NCI-H187 (cell line): ENCODE results near the gene MBD4.

Source experiments
- DNase-seq, 2 experiments: peaks; one replicate each; lab custom pipeline; 2025; lab: John Stamatoyannopoulos, UW

The MBD4 gene

DNA sequence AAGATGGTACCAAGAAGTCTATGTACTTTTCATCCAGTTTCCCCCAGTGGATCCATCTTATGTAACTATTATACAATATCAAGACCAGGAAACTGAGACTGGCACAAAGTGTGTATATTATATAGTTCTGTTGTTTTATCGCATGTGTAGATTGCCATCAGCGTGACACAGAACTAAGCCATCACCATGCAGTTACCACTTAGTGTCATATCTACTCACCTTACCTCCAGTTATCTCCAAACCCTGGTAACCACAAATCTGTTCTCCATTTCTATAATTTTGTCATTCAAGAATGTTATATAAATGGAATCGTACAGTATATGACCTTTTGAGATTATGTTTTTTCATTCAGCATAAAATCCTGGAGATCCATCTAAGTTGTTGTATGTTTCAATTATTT lies 23.3 kb upstream of the MBD4 start:
- no peak for DNase-seq

DNA sequence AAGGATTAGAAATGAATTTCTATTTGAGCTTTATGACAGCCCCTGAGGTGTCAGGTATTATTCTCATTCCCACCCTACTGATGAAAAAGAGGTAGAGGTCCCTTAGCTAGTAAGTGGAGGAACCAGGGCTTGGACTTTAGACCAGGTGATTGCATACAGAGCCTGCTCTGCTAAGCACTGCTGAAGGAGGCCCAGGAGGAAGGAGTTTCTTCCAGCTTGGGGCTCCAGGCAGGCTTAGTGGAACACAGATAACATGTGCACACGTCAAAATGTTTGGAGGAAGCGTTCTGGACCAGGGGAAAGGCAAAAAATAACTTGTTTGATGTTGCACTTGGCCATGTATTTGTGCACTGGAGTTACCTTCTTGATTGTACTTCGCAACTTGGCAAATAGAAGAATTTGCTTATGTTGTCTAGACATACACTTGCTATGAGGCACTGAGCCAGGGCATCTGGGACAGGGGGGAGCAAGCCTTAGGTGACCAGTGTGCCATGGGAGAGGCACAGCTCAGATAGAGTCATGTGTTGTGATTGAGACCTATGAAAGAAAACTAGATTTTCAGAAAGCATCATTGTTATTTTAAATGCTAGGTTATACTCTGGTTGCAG lies 22.7 kb upstream of the MBD4 start:
- DNase-seq: no peak

DNA sequence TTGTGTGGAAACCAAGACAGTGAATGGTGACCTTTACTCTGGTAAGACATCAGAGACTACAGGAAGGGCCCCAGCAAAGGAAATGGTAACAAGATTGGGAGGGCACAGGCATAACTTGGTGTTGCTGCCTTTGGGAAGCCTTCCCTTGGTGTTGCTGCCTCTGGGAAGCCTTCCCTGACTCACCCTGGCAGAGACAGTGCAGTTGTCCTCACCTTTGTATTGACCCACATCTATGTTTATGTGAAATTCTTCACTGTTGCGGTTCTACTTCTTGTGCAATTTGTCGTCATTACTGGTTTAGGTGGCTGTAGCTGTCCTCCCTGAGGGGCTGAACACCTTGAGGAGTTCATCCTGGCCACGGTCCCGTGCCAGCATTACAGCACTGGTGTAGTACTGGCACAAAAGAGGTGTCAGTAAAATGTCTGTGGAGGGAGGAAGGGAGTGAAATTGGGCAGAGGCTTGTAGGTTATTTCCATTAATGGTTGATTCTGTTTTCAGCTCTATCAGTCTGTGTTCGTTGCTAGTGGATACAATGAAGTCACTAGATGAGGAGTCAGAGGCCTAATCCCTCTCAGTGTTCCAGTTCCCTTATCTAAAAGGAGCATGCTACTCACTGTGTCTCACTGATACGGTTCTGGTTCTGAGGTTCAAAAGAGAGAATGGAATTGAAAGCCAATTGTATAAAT lies 21.9 kb upstream of the MBD4 start:
- no peak for DNase-seq

DNA sequence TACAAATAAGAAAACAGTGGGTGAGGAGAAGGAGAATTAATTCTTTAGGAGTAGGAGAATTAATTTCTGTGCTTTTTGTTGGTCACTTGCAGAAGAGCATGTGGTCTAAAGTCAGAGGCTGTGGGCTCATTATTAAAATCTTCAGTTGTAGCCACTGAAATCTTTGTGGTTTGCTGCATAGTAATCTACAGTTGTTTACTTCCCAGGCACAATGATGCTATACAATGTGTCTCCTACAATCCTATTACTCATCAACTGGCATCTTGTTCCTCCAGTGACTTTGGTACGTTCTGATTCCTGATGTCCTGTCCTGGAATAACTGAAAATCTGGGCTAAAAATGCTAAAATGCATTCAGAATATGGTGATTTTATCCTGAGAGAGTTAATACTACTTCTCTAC lies 21.3 kb upstream of the MBD4 start:
- no peak for DNase-seq

DNA sequence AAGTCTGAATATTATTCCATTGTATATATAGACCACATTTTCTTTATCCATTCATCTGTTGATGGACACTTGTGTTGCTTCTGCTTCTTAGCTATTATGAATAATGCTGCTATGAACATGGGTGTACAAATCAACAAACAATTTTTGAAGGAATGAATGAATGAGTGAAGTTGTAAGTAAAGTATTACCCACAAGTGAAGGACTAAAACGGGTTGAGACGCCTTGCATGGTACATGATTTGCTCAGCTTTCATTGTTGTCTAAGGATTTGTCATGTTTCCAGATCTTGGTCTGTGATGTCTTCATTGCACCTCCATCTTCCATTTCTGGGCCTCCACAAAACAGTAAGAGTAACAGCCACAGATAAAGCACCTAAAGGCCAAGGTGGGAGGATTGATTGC lies 20.8 kb upstream of the MBD4 start:
- no peak for DNase-seq

DNA sequence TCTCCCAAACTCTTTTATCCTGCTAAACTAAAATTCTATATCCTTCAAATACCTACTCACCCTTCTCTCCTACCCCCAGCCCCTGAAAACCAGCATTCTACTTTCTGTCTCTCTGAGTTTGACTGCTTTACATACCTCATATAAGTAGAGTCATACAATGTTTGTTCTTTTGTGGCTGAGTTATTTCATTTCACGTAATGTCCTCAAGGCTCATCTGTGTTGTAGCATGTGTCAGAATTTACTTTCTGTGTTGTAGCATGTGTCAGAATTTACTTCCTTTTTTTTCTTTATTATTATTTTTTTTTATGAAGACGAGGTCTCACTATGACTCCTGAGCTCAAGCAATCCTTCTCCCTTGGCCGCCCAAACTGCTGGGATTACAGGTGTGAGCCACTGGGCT lies 20.4 kb upstream of the MBD4 start:
- DNase-seq: no peak

DNA sequence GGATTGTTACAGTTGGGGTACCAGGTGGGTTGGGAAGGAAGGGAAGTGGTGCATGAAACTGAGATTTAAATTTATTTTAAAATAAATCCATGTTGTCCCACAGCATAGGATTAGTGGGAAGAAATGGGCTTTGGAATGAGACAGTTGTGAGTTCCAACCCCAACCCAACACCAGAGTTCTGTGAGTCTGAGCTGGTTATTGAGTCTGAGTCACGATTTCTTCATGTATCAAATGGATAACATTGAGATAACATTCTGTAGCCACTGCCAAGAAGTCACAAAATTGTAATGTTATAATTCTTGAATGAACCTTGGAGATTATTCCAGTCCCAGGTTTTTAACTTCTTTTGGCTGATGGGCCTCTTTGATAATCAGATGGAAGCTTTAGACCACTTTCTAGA lies 14.0 kb upstream of the MBD4 start:
- DNase-seq: no peak

DNA sequence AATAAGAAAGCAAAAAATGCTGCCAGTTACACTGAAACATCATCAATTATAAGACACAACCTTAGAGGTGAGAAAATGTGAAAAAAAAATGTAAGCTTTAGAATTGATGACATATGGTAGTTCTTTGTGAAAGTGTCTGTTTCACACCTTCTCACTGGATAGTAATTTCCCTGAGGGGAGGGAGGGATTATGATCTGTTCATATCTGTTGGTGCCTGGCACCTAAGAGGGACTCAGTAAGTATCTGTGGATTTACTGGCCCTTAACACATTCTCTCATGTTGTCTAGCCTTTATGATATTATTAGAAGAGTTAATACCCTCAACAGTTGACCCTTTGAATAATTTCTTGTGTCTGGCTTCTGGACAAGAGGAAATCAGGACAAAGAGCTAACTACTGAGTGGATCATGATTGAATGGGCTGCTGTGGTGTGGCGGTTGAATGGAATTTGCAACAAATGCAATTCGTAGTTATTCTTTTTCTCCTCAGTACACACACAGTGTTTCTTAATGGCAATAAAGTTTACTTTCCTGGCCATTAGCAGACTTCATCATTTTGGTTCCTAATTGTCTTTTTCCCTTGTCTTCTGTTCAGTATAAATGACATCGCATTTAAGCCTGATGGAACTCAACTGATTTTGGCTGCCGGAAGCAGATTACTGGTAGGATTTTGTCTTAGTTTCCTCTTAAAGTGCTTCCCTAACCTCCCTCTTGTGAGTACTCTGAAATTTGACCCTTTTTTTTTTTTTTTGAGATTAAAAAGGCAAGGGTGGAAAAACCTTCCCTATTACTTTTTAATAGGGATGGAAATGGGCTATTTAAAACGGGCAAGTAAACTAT lies 9.7 kb upstream of the MBD4 start:
- DNase-seq: no peak

DNA sequence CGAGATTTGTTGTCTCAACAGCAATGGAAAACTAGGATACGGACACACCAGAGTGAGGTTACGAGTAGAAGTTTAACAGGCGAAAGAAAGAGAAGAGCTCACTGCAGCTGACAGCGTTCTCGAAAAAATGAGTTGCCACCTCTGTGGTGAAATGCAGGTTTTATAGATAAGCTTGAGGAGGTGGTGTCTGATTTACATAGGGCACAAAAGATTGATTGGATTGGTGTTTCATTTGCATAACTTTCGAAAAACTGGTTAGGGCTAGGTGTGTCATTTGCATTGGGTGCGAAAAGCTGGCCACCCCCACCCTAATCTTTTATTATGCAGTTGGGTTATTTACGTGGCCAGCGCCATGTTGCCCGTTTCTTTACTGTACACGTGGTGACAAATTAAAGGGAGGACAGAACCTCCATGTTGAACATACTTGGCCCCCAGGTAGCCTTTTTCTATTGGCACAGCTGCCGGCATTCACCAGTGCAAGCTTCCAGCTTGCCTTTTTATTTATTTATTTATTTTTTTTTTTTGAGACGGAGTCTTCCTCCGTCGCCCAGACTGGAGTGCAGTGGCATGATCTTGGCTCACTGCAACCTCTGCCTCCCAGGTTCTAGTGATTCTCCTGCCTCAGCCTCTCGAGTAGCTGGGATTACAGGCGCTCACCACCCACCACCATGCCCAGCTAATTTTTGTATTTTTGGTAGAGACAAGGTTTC lies 8.6 kb upstream of the MBD4 start:
- no peak for DNase-seq

DNA sequence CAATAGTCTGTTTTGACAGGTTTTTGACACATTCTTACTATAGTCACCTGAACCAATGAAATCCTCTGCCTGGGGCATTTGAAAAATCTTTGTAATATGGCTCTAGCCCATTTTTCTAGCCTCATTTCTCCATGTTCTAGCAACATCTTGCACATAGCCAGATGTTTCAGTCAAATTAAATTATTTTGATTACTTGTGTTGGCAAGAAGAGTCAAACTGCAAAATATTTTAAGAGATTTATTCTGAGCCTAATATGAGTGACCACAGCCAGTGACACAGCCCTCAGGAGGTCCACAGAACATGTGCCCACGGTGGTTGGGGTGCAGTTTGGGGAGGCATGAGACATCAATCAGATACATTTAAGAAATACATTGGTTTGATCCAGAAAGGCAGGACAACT lies 7.2 kb upstream of the MBD4 start:
- no peak for DNase-seq

DNA sequence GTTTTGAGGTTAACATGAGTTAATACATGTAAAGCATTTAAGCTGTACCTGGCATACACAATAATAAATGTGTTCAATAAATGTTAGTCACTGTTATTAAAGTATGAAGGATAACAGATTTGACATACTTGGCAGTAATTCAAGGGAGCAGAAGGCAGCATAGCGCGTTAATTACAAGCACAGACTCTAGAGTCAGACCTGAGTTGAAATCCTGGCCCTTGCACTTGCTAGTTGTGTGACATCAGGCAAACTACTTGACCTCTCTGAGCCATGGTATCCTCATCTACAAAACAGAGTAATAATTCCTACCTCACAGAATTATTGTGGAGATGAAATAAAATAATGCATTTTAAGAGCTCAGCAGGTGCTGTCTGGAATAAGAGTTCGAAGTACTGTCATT lies 5.7 kb upstream of the MBD4 start:
- no peak for DNase-seq

DNA sequence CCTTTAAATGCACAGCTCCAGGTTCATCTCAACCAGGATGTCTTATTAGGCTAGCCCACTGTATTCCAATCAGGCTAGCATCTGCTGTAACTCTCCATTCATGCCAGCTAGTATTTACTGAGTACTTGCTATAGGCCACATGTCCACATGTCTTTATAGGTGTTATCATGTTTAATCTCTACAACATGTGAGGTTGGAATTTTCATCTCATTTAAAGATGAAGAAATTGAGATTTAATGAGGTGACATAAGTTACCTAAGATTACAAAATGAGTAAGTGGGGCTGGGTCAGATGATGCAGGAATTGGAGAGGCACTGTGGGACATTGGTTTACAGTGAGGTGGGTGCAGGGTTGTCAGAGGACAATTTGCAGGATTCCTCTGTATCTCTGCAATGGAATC lies 3.2 kb upstream of the MBD4 start:
- no peak for DNase-seq

DNA sequence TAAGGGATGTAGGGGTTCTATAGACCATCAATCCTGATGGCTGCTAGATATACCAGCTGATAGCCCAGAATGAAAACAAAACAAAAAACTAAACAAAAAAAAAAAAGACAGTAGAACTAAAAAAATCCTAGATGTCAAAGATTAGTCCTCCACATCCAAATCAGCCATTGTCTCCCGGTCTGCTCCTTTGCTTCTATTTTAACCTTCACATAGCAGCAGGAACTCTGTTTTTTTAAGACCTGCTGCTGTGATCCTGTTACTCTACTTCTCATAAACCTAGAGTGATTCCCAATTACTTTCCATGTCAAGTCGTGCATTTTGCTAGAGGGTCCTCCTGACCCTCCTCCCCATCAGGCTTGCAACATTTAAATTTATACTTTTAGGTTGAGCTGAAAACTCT lies 2.7 kb upstream of the MBD4 start:
- DNase-seq: no peak

DNA sequence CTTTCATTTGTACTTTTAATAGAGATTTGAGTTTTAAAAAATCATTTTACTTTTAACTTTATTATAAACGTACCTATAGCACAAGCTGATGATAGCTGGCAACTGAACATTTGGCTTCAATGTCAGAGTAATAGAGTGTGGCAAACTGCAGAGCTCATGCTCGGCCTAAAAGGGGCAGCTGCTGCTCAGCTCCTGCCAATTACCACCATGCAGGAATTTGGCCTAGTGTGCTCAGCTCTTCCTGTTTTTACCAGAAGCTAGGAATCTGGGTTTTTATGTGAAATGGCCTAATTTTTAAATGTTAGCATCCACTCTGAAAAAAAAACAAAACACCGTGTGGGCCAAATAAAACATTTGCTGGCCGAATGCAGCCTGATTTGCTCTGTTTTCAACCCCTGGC lies 2.0 kb upstream of the MBD4 start:
- DNase-seq: no peak

DNA sequence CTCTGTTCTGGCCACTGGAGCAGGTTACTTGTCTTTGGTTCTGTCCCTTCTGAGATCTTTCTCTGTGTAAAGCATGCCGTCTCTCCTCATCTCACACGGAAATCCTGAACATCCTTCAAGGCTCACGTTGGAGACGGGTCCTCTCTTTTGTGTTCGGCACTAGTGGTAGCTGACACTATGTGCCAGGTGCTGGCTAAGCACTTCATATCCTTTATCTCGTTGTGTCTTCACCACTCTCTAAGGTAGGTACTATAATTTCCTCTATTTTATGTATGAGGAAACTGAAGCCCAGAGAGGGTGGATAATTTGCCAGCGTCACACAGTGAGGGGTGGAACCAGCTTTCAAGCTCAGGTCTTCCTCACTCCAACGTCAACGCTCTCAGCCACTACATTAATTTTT lies 1.5 kb upstream of the MBD4 start:
- no peak for DNase-seq

DNA sequence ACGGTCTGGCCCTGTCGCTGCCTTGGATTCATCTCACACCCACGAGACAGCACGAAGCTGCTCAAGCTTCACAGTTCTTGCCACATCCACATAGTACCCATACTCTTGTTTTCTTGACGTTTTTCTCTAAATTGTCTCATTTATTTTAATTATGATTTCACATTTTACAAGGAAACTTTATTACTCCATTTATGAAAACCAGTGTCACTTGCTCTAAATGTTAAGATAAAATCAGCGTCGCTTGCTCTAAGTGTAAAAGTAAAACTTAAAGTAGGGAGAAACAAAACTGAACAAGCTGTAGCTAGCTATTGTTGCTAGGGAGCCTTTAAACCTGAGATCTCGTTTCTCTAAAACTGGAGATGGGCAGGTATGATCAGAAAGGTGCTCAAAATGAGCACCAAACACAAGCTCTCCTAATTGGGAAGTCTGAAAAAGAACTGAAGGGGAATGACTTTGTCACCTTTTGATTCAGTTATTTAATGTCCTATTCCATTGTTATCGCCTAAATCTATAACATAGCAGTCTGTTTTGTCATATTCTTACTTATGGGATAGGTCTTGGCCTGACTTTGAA lies 956 bp upstream of the MBD4 start:
- DNase-seq: no peak

DNA sequence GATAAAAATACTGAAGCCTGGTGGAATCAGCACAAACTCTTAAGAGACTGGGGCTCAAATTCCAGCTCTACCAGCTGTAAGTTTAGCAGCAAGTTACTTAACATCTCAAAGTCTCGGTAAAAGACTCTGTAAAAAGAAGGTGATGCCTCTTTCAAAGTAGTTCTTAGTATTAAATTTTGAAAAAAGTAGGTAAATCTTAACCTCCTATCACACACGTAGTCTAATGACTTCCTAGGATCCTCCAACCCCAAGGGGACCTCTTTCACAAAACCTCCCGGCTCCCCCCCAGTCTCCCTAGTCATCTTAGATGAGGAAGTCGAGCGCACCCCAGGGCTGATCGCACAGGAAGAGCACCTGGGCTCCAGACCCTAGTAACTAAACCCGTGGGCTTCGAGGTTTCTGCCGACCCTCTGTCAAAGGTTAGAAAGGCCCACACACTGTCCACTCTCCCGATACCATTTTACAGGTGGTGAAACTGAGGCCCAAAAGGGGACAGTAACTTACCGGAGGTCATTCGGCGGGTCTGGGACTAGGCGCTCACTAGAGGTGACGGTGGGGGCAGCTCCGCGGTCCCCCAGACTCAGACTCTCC lies 427 bp downstream of the MBD4 start:
- no peak for DNase-seq

DNA sequence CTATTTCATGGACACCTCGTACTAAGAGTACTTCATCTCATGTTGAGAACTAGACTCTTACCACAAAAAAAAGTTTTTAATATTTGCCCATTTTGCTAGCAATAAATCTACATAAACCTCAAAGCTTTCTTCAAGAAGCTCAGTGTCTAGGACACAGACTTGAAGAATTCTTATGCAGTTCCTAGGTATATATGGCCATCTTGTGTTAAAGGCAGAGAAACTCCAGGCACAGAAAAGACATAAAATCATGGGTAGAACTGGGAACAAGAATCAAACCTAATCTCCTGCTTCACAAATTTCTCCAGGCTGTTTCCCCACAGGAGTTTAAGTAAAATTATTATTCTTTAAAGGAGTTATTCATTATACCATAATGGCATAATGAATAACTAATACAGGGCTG lies 4.4 kb downstream of the MBD4 start:
- DNase-seq: no peak

DNA sequence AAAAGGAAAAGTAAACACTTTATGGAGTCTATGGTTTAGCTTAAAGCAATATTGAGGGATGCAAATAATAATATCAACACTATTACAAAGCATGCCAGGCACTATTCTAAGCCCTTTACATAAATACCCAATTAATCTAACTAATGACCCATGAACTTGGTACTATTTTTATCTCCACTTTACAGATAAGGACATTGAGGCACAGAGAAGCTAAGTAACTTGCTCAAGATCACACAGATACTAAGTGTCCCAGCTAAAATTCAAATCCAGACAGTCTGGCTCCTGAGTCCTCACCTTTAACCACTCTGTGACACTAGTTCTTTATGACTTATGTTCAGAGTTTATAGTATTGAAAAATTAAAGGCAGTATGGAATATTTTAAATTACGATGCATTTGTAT lies 5.6 kb downstream of the MBD4 start:
- no peak for DNase-seq

DNA sequence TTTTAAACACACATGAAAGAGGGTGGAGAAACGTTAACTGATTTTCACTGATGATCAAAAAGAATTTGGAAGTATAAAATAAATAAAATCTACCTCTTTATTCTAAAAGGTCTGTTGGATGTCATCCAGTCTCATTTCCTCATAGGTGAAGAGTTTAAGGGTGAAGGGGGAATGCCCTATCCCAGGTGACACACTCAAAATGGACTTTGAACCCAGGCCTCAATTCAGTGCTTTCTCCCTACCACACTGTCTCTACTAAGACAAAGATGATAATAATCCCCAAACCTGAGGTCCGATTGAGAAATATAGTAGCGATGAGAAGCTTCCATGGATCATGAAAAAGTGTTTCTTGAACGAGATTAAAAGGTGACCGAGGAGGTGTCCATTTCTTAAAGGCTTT lies 6.2 kb downstream of the MBD4 start:
- no peak for DNase-seq

DNA sequence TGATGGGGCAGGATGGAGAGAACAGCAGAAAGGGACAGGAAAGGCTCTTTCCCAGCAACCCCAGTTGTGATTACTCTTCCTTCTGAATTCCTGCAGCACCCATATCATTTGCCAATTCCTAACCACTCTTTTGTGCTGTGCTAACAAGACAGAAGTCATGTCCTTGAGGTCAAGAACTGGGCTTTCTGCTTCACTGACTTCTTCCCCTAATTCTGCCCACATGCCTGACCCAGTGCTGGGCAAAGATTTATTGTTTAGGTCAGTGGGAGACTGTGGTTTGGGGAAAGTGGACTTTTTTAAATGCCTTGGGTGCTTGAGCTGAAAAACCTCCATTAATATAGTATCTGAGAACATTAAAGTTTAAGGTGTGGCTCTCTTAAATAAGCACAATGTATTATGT lies 7.1 kb downstream of the MBD4 start:
- no peak for DNase-seq

DNA sequence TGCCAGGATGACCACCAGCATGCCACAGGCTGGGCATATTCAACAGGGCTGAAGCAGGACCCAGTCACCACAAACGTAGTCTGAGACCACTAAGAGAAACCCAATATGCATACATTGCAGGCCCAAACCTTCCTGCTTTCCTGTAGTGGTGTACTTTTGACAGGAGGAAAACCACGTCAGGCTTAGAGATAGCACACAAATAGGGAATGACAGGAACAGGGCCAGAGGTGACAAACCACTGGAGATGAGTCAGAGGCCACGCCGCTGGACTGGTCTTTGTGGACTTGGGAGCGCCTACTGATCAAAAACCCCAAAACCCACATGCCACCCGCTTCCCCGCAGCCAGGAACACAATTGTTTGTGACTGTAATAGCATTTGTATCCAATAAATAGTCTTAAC lies 7.7 kb downstream of the MBD4 start:
- no peak for DNase-seq
